Neuron (in vitro differentiated cells): ENCODE data around the gene MACROD1.

Experiments
- H2AFZ ChIP-seq: one replicate; pipeline ENCODE4 v1.6.1; 2013; ENCODE audit warnings: low read depth, mild to moderate bottlenecking, inconsistent platforms, low read length, moderate library complexity
- H3K27me3 ChIP-seq: one replicate; pipeline ENCODE4 v1.6.1; 2013; ENCODE audit warnings: low read length; ENCODE audit not compliant: insufficient read depth
- H3K36me3 ChIP-seq: one replicate; pipeline ENCODE4 v1.6.1; 2013; ENCODE audit warnings: low read length; ENCODE audit not compliant: insufficient read depth
- H3K4me1 ChIP-seq: one replicate; pipeline ENCODE4 v1.6.1; 2013; ENCODE audit warnings: low read length; ENCODE audit not compliant: insufficient read depth
- H3K4me3 ChIP-seq: 2 replicates; pipeline ENCODE4 v1.5.1; 2013; ENCODE audit warnings: mild to moderate bottlenecking, low read length, moderate library complexity
- H3K9me3 ChIP-seq: one replicate; pipeline ENCODE4 v1.6.1; 2013; ENCODE audit warnings: low read length

The MACROD1 gene

GRCh38 chr11:64068705-64069400 lies 97.1 kb downstream of the MACROD1 start:
- H3K36me3 ChIP-seq, result no peaks in the 10 kb centered on the region
- no peak overlapping the region for H3K4me3 ChIP-seq
- H3K9me3 ChIP-seq, result no peaks in the 10 kb centered on the region
- H2AFZ ChIP-seq, result no peak overlapping the region
- H3K27me3 ChIP-seq, result no peaks in the 10 kb centered on the region
- H3K4me1 ChIP-seq, result peaks cover 34% of the 10 kb centered on the region

GRCh38 chr11:64067230-64067993 lies 98.5 kb downstream of the MACROD1 start:
- no peak overlapping the region for H3K4me3 ChIP-seq
- H3K9me3 ChIP-seq, result no peaks in the 10 kb centered on the region
- H2AFZ ChIP-seq, result no peak overlapping the region
- H3K4me1 ChIP-seq, result peaks cover 37% of the 10 kb centered on the region
- no peaks in the 10 kb centered on the region for H3K27me3 ChIP-seq
- H3K36me3 ChIP-seq, result no peaks in the 10 kb centered on the region

GRCh38 chr11:64065712-64066111 lies 100.2 kb downstream of the MACROD1 start:
- Histone ChIP-seq H3K4me1 (peaks cover 40% of the 10 kb centered on the region), H3K9me3 (no peaks in the 10 kb centered on the region), H2AFZ (no peak overlapping the region), H3K27me3 (peaks cover 2% of the 10 kb centered on the region), H3K36me3 (no peaks in the 10 kb centered on the region), H3K4me3 (no peak overlapping the region)

- Histone ChIP-seq H3K36me3 (no peaks in the 10 kb centered on the region), H3K27me3 (peaks cover 2% of the 10 kb centered on the region), H2AFZ (no peak overlapping the region), H3K9me3 (no peaks in the 10 kb centered on the region), H3K4me1 (peaks cover 39% of the 10 kb centered on the region), H3K4me3 (no peak overlapping the region)
Measured at GRCh38 chr11:64065141-64065465, 100.8 kb downstream of the MACROD1 start.

GRCh38 chr11:64064374-64065140 lies 101.4 kb downstream of the MACROD1 start:
- Histone ChIP-seq H3K4me3 (no peak overlapping the region), H3K36me3 (no peaks in the 10 kb centered on the region), H3K4me1 (peaks cover 36% of the 10 kb centered on the region), H3K9me3 (no peaks in the 10 kb centered on the region), H2AFZ (no peak overlapping the region), H3K27me3 (peaks cover 2% of the 10 kb centered on the region)

GRCh38 chr11:64063777-64064176 lies 102.1 kb downstream of the MACROD1 start:
- Histone ChIP-seq H3K9me3 (no peaks in the 10 kb centered on the region), H3K4me1 (peaks cover 36% of the 10 kb centered on the region), H3K27me3 (peaks cover 2% of the 10 kb centered on the region), H2AFZ (no peak overlapping the region), H3K4me3 (no peak overlapping the region), H3K36me3 (no peaks in the 10 kb centered on the region)

GRCh38 chr11:64062185-64063039 lies 103.5 kb downstream of the MACROD1 start:
- peaks cover 2% of the 10 kb centered on the region for H3K27me3 ChIP-seq
- H3K4me3 ChIP-seq, result no peak overlapping the region
- H3K4me1 ChIP-seq, result peaks cover 28% of the 10 kb centered on the region
- no peaks in the 10 kb centered on the region for H3K36me3 ChIP-seq
- no peaks in the 10 kb centered on the region for H3K9me3 ChIP-seq
- H2AFZ ChIP-seq, result no peak overlapping the region

- peaks cover 26% of the 10 kb centered on the region for H3K4me1 ChIP-seq
- no peaks in the 10 kb centered on the region for H3K36me3 ChIP-seq
- H3K9me3 ChIP-seq, result no peaks in the 10 kb centered on the region
- H3K27me3 ChIP-seq, result peaks cover 2% of the 10 kb centered on the region
- peak overlapping the region; percentile 34 for H2AFZ ChIP-seq
- H3K4me3 ChIP-seq, result peak overlapping the region; percentile 43
Measured at GRCh38 chr11:64060861-64061444, 105.0 kb downstream of the MACROD1 start.

- no peak overlapping the region for H2AFZ ChIP-seq
- no peaks in the 10 kb centered on the region for H3K36me3 ChIP-seq
- no peaks in the 10 kb centered on the region for H3K9me3 ChIP-seq
- H3K27me3 ChIP-seq, result peaks cover 2% of the 10 kb centered on the region
- H3K4me1 ChIP-seq, result peaks cover 26% of the 10 kb centered on the region
- H3K4me3 ChIP-seq, result peak overlapping the region; percentile 28
Measured at GRCh38 chr11:64060263-64060860, 105.6 kb downstream of the MACROD1 start.

GRCh38 chr11:64059339-64060140 lies 106.4 kb downstream of the MACROD1 start:
- no peaks in the 10 kb centered on the region for H3K36me3 ChIP-seq
- no peak overlapping the region for H3K4me3 ChIP-seq
- no peaks in the 10 kb centered on the region for H3K9me3 ChIP-seq
- no peak overlapping the region for H2AFZ ChIP-seq
- peaks cover 3% of the 10 kb centered on the region for H3K27me3 ChIP-seq
- peaks cover 26% of the 10 kb centered on the region for H3K4me1 ChIP-seq

- Histone ChIP-seq H3K9me3 (no peaks in the 10 kb centered on the region), H3K4me1 (peaks cover 21% of the 10 kb centered on the region), H2AFZ (no peak overlapping the region), H3K36me3 (no peaks in the 10 kb centered on the region), H3K27me3 (peaks cover 4% of the 10 kb centered on the region), H3K4me3 (no peak overlapping the region)
Measured at GRCh38 chr11:64058494-64058893, 107.4 kb downstream of the MACROD1 start.
